K562 (cell line): ENCODE data around the gene ZNF774. TPM values are rescaled to one million over a fixed set of nuclear protein-coding genes. Genes with fewer than 3 reads are reported as not detected.

Source experiments
- ELF1 ChIP-seq: fragments of 200-800 bp; sonication (Bioruptor generic); IDR thresholded peaks from 2 replicates; pipeline ENCODE4 v1.6.1; 2016; ENCODE audit warnings: missing genetic modification characterization, missing compliant biosample characterization
- ERF ChIP-seq: fragments of 450-650 bp; formaldehyde crosslinking; IDR thresholded peaks from 2 replicates; pipeline ENCODE4 v1.4.0; 2020; ENCODE audit warnings: mild to moderate bottlenecking, mixed read lengths
- FUS ChIP-seq: fragments of 200-400 bp; formaldehyde crosslinking; optimal IDR thresholded peaks from 2 replicates; pipeline ENCODE3; 2017; ENCODE audit warnings: low read depth, low read length
- JUNB ChIP-seq: fragments of 450-650 bp; formaldehyde crosslinking; conservative IDR thresholded peaks from 2 replicates; pipeline ENCODE4 v1.4.0; 2020; ENCODE audit warnings: mild to moderate bottlenecking
- SAP30 ChIP-seq: fragments of 200-600 bp; sonication (generic); IDR thresholded peaks from 2 replicates; pipeline ENCODE4 v1.6.1; 2012; ENCODE audit warnings: borderline replicate concordance, low read depth, mild to moderate bottlenecking, moderate library complexity, low read length, control low read depth, inconsistent platforms; ENCODE audit not compliant: insufficient read depth, poor library complexity, severe bottlenecking
- TRIM24 ChIP-seq, 2 experiments: fragments of 450-650 bp; IDR thresholded peaks; 2 replicates each; pipeline ENCODE4 v1.6.1; 2016
- ZNF12 ChIP-seq: sonication (generic); formaldehyde crosslinking; IDR thresholded peaks from 2 replicates; pipeline ENCODE4 v1.4.0; 2020; ENCODE audit warnings: mild to moderate bottlenecking, missing genetic modification reagents
- ZNF316 ChIP-seq: fragments of 450-650 bp; IDR thresholded peaks from 2 replicates; pipeline ENCODE4 v1.6.1; 2016
- ZNF76 ChIP-seq: fragments of 250-450 bp; sonication (Bioruptor Pico); IDR thresholded peaks from 2 replicates; pipeline ENCODE4 v1.4.0; 2020; ENCODE audit warnings: mild to moderate bottlenecking, moderate library complexity, borderline replicate concordance
- polyA plus RNA-seq, 8 experiments: library from polyadenylated mRNA; depleted of rRNA in 4 of 8; stranded (reverse) in 5 of 8; unstranded in 3 of 8; fragments of >200 nt; fragmentation: Nextera tagmentation in 2 of 8; fragmentation: Illumina TruSeq in 1 of 8; extraction: Ambion mirVana in 2 of 8; extraction: Trizol in 1 of 8; gene quantifications; 2 replicates each; pipeline versions ENCODE4 v1.2.1 to v1.2.3, GENCODE V29; 2011 to 2014; ENCODE audit warnings: inconsistent platforms in 1 of 8, missing spikeins in 1 of 8
- total RNA-seq, 7 experiments: library from RNA; depleted of rRNA in 6 of 7; stranded (reverse); fragments of >200 nt in 6 of 7; fragmentation: Illumina TruSeq in 2 of 7; extraction: Trizol in 2 of 7; gene quantifications; 2 replicates each; pipeline versions ENCODE4 v1.2.1 to v1.2.3, GENCODE V29; 2011 to 2021; ENCODE audit warnings: low replicate concordance in 1 of 7
- TF ChIP-seq, protein P1 (sequence below), 2 experiments: fragments of 450-650 bp in 1 of 2; sonication (generic) in 1 of 2; formaldehyde crosslinking in 1 of 2; IDR thresholded peaks in 1 of 2; conservative IDR thresholded peaks in 1 of 2; 2 replicates each; pipeline versions ENCODE4 v1.6.1 to v1.8.1; 2016 to 2023; ENCODE audit warnings: mild to moderate bottlenecking in 2 of 2, moderate library complexity in 2 of 2, inconsistent platforms in 1 of 2, missing genetic modification reagents in 1 of 2
- TF ChIP-seq, protein P2 (sequence below): fragments of 450-650 bp; formaldehyde crosslinking; IDR thresholded peaks from 2 replicates; pipeline ENCODE4 v1.4.0; 2022; ENCODE audit warnings: mild to moderate bottlenecking, moderate library complexity
- TF ChIP-seq, protein P3 (sequence below): sonication (generic); formaldehyde crosslinking; IDR thresholded peaks from 2 replicates; pipeline ENCODE4 v1.9.0; 2022; ENCODE audit warnings: mild to moderate bottlenecking, missing genetic modification reagents
- TF ChIP-seq, protein P4 (sequence below): fragments of 250-450 bp; sonication (Bioruptor Pico); IDR thresholded peaks from 2 replicates; pipeline ENCODE4 v1.5.0; 2021; ENCODE audit warnings: mild to moderate bottlenecking, borderline replicate concordance

ZNF774 gene
- total and polyA plus RNA-seq, 9 of the 15 experiments (the other 6 are each of a cell fraction or from before 2014, with no cell fraction given): 0.32 to 2.0 (median 1.2) TPM

DNA sequence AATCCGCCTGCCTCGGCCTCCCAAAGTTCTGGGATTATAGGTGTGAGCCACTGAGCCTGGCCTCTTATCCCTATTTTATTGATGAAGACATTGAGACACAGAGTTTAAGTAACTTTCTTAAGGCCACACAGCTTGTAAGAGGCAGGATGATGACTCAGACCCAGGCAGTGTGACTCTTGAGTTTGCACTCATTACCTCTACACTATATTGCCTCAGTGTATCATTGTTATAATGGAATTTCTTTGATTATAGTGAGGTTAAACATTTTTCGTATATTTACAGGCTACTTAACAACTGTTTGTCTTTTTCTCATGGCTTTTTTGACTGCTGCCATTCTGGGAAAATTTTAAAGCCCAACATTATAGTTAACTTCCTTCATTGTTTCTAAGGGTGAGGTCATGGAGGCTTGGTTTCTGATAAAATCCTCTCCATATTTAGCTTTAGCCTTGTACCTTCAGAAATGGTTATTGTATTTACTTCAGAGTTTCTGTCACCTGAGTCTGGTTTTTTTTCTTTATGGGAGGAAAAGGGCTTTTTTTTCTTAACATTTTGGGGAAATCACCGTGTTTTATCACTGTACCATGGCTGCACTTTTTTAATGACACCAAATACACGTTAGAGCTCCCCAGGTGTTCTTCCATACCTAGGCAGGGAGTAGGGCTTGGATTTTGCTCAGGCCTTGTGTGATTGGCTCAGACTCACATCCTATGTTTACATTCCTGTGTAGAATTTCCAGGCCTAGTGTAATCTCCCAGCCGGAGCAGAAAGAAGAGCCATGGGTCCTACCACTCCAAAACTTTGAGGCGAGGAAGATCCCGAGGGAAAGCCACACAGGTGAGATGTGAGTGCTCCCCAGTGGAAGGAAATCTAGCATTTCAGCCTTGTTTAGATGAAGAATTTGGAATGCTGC is 6.3 kb downstream of the ZNF774 start (continued):
- TF ChIP-seq, protein P1, sequence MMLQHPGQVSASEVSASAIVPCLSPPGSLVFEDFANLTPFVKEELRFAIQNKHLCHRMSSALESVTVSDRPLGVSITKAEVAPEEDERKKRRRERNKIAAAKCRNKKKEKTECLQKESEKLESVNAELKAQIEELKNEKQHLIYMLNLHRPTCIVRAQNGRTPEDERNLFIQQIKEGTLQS (IDR thresholded peaks at IDR 0.05): peak; percentile 81
- TF ChIP-seq, protein P1 (CRISPR knock-in tag; conservative IDR thresholded peaks at IDR 0.05): no peak
- no peak for TF ChIP-seq JUNB (CRISPR knock-in tag)
- TF ChIP-seq, protein P2, sequence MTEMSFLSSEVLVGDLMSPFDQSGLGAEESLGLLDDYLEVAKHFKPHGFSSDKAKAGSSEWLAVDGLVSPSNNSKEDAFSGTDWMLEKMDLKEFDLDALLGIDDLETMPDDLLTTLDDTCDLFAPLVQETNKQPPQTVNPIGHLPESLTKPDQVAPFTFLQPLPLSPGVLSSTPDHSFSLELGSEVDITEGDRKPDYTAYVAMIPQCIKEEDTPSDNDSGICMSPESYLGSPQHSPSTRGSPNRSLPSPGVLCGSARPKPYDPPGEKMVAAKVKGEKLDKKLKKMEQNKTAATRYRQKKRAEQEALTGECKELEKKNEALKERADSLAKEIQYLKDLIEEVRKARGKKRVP (CRISPR knock-in tag): no peak
- TF ChIP-seq ELF1 (tag): no peak
- no peak for TF ChIP-seq SAP30
- TF ChIP-seq, protein P3, sequence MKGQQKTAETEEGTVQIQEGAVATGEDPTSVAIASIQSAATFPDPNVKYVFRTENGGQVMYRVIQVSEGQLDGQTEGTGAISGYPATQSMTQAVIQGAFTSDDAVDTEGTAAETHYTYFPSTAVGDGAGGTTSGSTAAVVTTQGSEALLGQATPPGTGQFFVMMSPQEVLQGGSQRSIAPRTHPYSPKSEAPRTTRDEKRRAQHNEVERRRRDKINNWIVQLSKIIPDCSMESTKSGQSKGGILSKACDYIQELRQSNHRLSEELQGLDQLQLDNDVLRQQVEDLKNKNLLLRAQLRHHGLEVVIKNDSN (CRISPR knock-in tag): no peak
- no peak for TF ChIP-seq ZNF76 (CRISPR knock-in tag)
- TF ChIP-seq ZNF316: no peak
- TF ChIP-seq, protein P4, sequence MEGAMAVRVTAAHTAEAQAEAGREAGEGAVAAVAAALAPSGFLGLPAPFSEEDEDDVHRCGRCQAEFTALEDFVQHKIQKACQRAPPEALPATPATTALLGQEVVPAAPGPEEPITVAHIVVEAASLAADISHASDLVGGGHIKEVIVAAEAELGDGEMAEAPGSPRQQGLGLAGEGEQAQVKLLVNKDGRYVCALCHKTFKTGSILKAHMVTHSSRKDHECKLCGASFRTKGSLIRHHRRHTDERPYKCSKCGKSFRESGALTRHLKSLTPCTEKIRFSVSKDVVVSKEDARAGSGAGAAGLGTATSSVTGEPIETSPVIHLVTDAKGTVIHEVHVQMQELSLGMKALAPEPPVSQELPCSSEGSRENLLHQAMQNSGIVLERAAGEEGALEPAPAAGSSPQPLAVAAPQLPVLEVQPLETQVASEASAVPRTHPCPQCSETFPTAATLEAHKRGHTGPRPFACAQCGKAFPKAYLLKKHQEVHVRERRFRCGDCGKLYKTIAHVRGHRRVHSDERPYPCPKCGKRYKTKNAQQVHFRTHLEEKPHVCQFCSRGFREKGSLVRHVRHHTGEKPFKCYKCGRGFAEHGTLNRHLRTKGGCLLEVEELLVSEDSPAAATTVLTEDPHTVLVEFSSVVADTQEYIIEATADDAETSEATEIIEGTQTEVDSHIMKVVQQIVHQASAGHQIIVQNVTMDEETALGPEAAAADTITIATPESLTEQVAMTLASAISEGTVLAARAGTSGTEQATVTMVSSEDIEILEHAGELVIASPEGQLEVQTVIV (CRISPR knock-in tag): no peak
- TF ChIP-seq ZNF12 (CRISPR knock-in tag): no peak
- no peak for TF ChIP-seq FUS
- no peak for TF ChIP-seq ERF (CRISPR knock-in tag)
- TF ChIP-seq TRIM24 (IDR thresholded peaks at IDR 0.05): no peak
